Measurements from ENCODE around the gene HHIP. TPM values are rescaled to one million over a fixed set of nuclear protein-coding genes. Genes with fewer than 3 reads are reported as not detected.

Gene HHIP
- polyA plus RNA-seq, 1 donor from 2014 or later, result not detected

- Mint-ChIP-seq H3K27me3 (peaks cover 2% of the 10 kb centered on the region), H3K9me3 (no peaks in the 10 kb centered on the region), H3K27ac (no peak overlapping the region), H3K36me3 (no peaks in the 10 kb centered on the region), H3K4me3 (no peak overlapping the region), H3K4me1 (no peaks in the 10 kb centered on the region)
Observed at GRCh38 chr4:144709793-144710525, 64.0 kb downstream of the HHIP start.

- Mint-ChIP-seq H3K27me3 (peaks cover 2% of the 10 kb centered on the region), H3K4me1 (peaks cover 0 to 2% (median 0%) of the 10 kb centered on the region in 3 donors), H3K27ac (no peak overlapping the region), H3K36me3 (no peaks in the 10 kb centered on the region), H3K9me3 (no peaks in the 10 kb centered on the region), H3K4me3 (no peak overlapping the region)
Observed at GRCh38 chr4:144710526-144710912, 64.6 kb downstream of the HHIP start.

GRCh38 chr4:144711700-144712456, 65.9 kb downstream of the HHIP start:
- H3K4me1 Mint-ChIP-seq, result peaks cover 0 to 2% (median 0%) of the 10 kb centered on the region in 3 donors

GRCh38 chr4:144712775-144713174, 66.8 kb downstream of the HHIP start:
- Mint-ChIP-seq H3K4me1 (peaks cover 0 to 2% (median 0%) of the 10 kb centered on the region in 3 donors), H3K4me3 (no peak overlapping the region), H3K27ac (no peak overlapping the region), H3K36me3 (no peaks in the 10 kb centered on the region), H3K27me3 (peaks cover 2% of the 10 kb centered on the region), H3K9me3 (no peaks in the 10 kb centered on the region)

More at GRCh38 chr4:144711700-144712456, 65.9 kb downstream of the HHIP start:
- H3K9me3 Mint-ChIP-seq, result no peaks in the 10 kb centered on the region
- no peaks in the 10 kb centered on the region for H3K36me3 Mint-ChIP-seq
- H3K27me3 Mint-ChIP-seq, result peaks cover 2% of the 10 kb centered on the region
- no peak overlapping the region for H3K4me3 Mint-ChIP-seq
- no peak overlapping the region for H3K27ac Mint-ChIP-seq

GRCh38 chr4:144714166-144714565, 68.2 kb downstream of the HHIP start:
- Mint-ChIP-seq H3K27me3 (no peaks in the 10 kb centered on the region), H3K27ac (no peak overlapping the region)

GRCh38 chr4:144715230-144715629, 69.3 kb downstream of the HHIP start:
- H3K27ac Mint-ChIP-seq, result no peak overlapping the region
- H3K4me3 Mint-ChIP-seq, result no peak overlapping the region
- H3K9me3 Mint-ChIP-seq, result no peaks in the 10 kb centered on the region
- H3K27me3 Mint-ChIP-seq, result no peaks in the 10 kb centered on the region
- peaks cover 0 to 2% (median 0%) of the 10 kb centered on the region in 3 donors for H3K4me1 Mint-ChIP-seq
- H3K36me3 Mint-ChIP-seq, result no peaks in the 10 kb centered on the region

More at GRCh38 chr4:144714166-144714565, 68.2 kb downstream of the HHIP start:
- peaks cover 0 to 2% (median 0%) of the 10 kb centered on the region in 3 donors for H3K4me1 Mint-ChIP-seq
- no peak overlapping the region for H3K4me3 Mint-ChIP-seq
- H3K36me3 Mint-ChIP-seq, result no peaks in the 10 kb centered on the region
- no peaks in the 10 kb centered on the region for H3K9me3 Mint-ChIP-seq

- Mint-ChIP-seq H3K4me1 (peaks cover 0 to 2% (median 0%) of the 10 kb centered on the region in 3 donors), H3K9me3 (no peaks in the 10 kb centered on the region), H3K27me3 (no peaks in the 10 kb centered on the region), H3K36me3 (no peaks in the 10 kb centered on the region), H3K4me3 (no peak overlapping the region), H3K27ac (no peak overlapping the region)
Observed at GRCh38 chr4:144716778-144717177, 70.8 kb downstream of the HHIP start.

- Mint-ChIP-seq H3K9me3 (no peaks in the 10 kb centered on the region), H3K36me3 (no peaks in the 10 kb centered on the region), H3K27ac (no peak overlapping the region), H3K27me3 (no peaks in the 10 kb centered on the region), H3K4me3 (no peak overlapping the region), H3K4me1 (peaks cover 0 to 2% (median 0%) of the 10 kb centered on the region in 3 donors)
Observed at GRCh38 chr4:144718958-144719512, 73.1 kb downstream of the HHIP start.

- Mint-ChIP-seq H3K27ac (no peak overlapping the region), H3K4me3 (no peak overlapping the region), H3K36me3 (no peaks in the 10 kb centered on the region), H3K27me3 (no peaks in the 10 kb centered on the region), H3K9me3 (no peaks in the 10 kb centered on the region), H3K4me1 (no peaks in the 10 kb centered on the region)
Observed at GRCh38 chr4:144720491-144720890, 74.5 kb downstream of the HHIP start.

- no peak overlapping the region for H3K4me3 Mint-ChIP-seq
- H3K27me3 Mint-ChIP-seq, result no peaks in the 10 kb centered on the region
- no peaks in the 10 kb centered on the region for H3K9me3 Mint-ChIP-seq
Observed at GRCh38 chr4:144721994-144722393, 76.0 kb downstream of the HHIP start.

GRCh38 chr4:144723471-144723870, 77.5 kb downstream of the HHIP start:
- H3K27ac Mint-ChIP-seq, result no peak overlapping the region
- H3K4me1 Mint-ChIP-seq, result no peaks in the 10 kb centered on the region
- H3K36me3 Mint-ChIP-seq, result no peaks in the 10 kb centered on the region
- peak overlapping the region in 1 of 4 donors; percentile 55 for H3K4me3 Mint-ChIP-seq
- H3K27me3 Mint-ChIP-seq, result no peaks in the 10 kb centered on the region
- no peaks in the 10 kb centered on the region for H3K9me3 Mint-ChIP-seq

More at GRCh38 chr4:144721994-144722393, 76.0 kb downstream of the HHIP start:
- H3K4me1 Mint-ChIP-seq, result no peaks in the 10 kb centered on the region
- no peak overlapping the region for H3K27ac Mint-ChIP-seq
- H3K36me3 Mint-ChIP-seq, result no peaks in the 10 kb centered on the region

- Mint-ChIP-seq H3K36me3 (no peaks in the 10 kb centered on the region), H3K27me3 (no peaks in the 10 kb centered on the region), H3K27ac (no peak overlapping the region), H3K4me1 (no peaks in the 10 kb centered on the region), H3K9me3 (peaks cover 0 to 2% (median 0%) of the 10 kb centered on the region in 3 donors), H3K4me3 (no peak overlapping the region)
Observed at GRCh38 chr4:144729175-144729574, 83.2 kb downstream of the HHIP start.

GRCh38 chr4:144732584-144733428, 86.8 kb downstream of the HHIP start:
- Mint-ChIP-seq H3K27me3 (no peaks in the 10 kb centered on the region), H3K4me1 (no peaks in the 10 kb centered on the region), H3K9me3 (peaks cover 0 to 2% (median 0%) of the 10 kb centered on the region in 3 donors), H3K27ac (no peak overlapping the region), H3K4me3 (no peak overlapping the region), H3K36me3 (no peaks in the 10 kb centered on the region)

- H3K36me3 Mint-ChIP-seq, result no peaks in the 10 kb centered on the region
- H3K4me3 Mint-ChIP-seq, result no peak overlapping the region
- no peaks in the 10 kb centered on the region for H3K4me1 Mint-ChIP-seq
- H3K27ac Mint-ChIP-seq, result no peak overlapping the region
- H3K27me3 Mint-ChIP-seq, result no peaks in the 10 kb centered on the region
- peaks cover 0 to 2% (median 0%) of the 10 kb centered on the region in 3 donors for H3K9me3 Mint-ChIP-seq
Observed at GRCh38 chr4:144733566-144733965, 87.6 kb downstream of the HHIP start.

- H3K4me1 Mint-ChIP-seq, result no peaks in the 10 kb centered on the region
- H3K27ac Mint-ChIP-seq, result no peak overlapping the region
- no peak overlapping the region for H3K4me3 Mint-ChIP-seq
- H3K36me3 Mint-ChIP-seq, result no peaks in the 10 kb centered on the region
- no peaks in the 10 kb centered on the region for H3K9me3 Mint-ChIP-seq
- H3K27me3 Mint-ChIP-seq, result no peaks in the 10 kb centered on the region
Observed at GRCh38 chr4:144734522-144734921, 88.6 kb downstream of the HHIP start.

Data from IgD-negative memory B cell (primary cell).